Mammary epithelial cell (primary cell): ENCODE data around the gene AP3B2.

ENCODE experiments used
- EZH2 ChIP-seq: IDR thresholded peaks from 2 replicates; pipeline ENCODE4 v1.6.1; 2012; ENCODE audit warnings: low read length, inconsistent platforms, borderline replicate concordance
- TF ChIP-seq, protein P1 (sequence below), 2 donors: IDR thresholded peaks in 1 of 2; conservative IDR thresholded peaks in 1 of 2; 2 replicates each; pipeline ENCODE4 v1.5.1; 2011 to 2012; ENCODE audit warnings: inconsistent platforms in 2 of 2, low read length in 2 of 2, mild to moderate bottlenecking in 2 of 2, control low read depth in 1 of 2, low read depth in 1 of 2; ENCODE audit not compliant: insufficient read depth in 1 of 2; ENCODE audit errors: extremely low read depth in 1 of 2

GRCh38 chr15:82712036-82712435 lies 2.4 kb upstream of the AP3B2 start:
- TF ChIP-seq, protein P1, sequence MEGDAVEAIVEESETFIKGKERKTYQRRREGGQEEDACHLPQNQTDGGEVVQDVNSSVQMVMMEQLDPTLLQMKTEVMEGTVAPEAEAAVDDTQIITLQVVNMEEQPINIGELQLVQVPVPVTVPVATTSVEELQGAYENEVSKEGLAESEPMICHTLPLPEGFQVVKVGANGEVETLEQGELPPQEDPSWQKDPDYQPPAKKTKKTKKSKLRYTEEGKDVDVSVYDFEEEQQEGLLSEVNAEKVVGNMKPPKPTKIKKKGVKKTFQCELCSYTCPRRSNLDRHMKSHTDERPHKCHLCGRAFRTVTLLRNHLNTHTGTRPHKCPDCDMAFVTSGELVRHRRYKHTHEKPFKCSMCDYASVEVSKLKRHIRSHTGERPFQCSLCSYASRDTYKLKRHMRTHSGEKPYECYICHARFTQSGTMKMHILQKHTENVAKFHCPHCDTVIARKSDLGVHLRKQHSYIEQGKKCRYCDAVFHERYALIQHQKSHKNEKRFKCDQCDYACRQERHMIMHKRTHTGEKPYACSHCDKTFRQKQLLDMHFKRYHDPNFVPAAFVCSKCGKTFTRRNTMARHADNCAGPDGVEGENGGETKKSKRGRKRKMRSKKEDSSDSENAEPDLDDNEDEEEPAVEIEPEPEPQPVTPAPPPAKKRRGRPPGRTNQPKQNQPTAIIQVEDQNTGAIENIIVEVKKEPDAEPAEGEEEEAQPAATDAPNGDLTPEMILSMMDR (conservative IDR thresholded peaks at IDR 0.05 in 1 of 2, IDR thresholded peaks at IDR 0.05 in 1 of 2; ENCODE audit: extremely low read depth in 1 of 2, insufficient read depth in 1 of 2, low read depth in 1 of 2, low read length in 2 of 2), result no peak
- no peak for TF ChIP-seq EZH2
